ENCODE data around the gene KCNQ4. TPM values are rescaled to one million over a fixed set of nuclear protein-coding genes. Genes with fewer than 3 reads are reported as not detected.

The KCNQ4 gene
- total and polyA plus RNA-seq, 2 of the 4 experiments (the other 2 are of a cell fraction) = 0.07 TPM; not detected in 1

- POLR2A ChIA-PET (ENCODE audit: unreplicated experiment) = no interaction called here
- Histone ChIP-seq H3K4me2 (ENCODE audit: low read depth, low read length) (peak overlapping the region; percentile 75), H4K8ac (ENCODE audit: low read depth in 2 of 2, low read length in 2 of 2) (no peak overlapping the region), H4K5ac (ENCODE audit: low read depth, low read length) (peak overlapping the region; percentile 32; the same call in 1 of the 2 replicates), H2AFZ (replicated peaks; ENCODE audit: low read length, poor library complexity) (peak overlapping the region; percentile 92), H3K23ac (ENCODE audit: low read depth, low read length) (peak overlapping the region; percentile 59; the same call in 1 of the 2 replicates), H3K36me3 (ENCODE audit: control insufficient read depth, insufficient read depth, low read length) (no peaks in the 10 kb centered on the region), H3K9ac (ENCODE audit: low read depth, low read length) (0 out of 2 replicates have a peak overlapping the region, but pooled peaks have one; percentile 46), H3K9me1 (ENCODE audit: insufficient read depth, low read length) (peaks cover 3% of the 10 kb centered on the region), H3K9me3 (ENCODE audit: control insufficient read depth, insufficient read depth, low read length) (no peaks in the 10 kb centered on the region), H2BK5ac (ENCODE audit: low read depth, low read length, poor library complexity, severe bottlenecking) (no peak overlapping the region), H3K27ac (ENCODE audit: insufficient read depth, low read length) (no peak overlapping the region; the same call in 1 of the 2 replicates), H3K79me1 (ENCODE audit: low read depth in 1 of 2, low read length in 2 of 2) (no peaks in the 10 kb centered on the region), H3K18ac (ENCODE audit: low read depth, low read length) (no peak overlapping the region), H3K27me3 (ENCODE audit: control insufficient read depth, insufficient read depth, low read length) (peaks cover 18% of the 10 kb centered on the region; the same call in 1 of the 2 replicates), H4K91ac (ENCODE audit: insufficient read depth, low read depth, low read length) (no peak overlapping the region), H2AK5ac (ENCODE audit: low read depth, low read length) (no peak overlapping the region), H3K4ac (ENCODE audit: low read depth, low read length) (0 out of 2 replicates have a peak overlapping the region, but pooled peaks have one; percentile 16), H3K4me1 (ENCODE audit: control insufficient read depth, insufficient read depth, low read length) (peaks cover 10% of the 10 kb centered on the region), H2BK20ac (ENCODE audit: low read depth, low read length) (no peak overlapping the region), H2AK9ac (replicated peaks; ENCODE audit: low read depth, low read length, poor library complexity) (peak overlapping the region; percentile 86), H3K56ac (ENCODE audit: extremely low read depth, insufficient read depth, low read length) (no peak overlapping the region), H4K20me1 (ENCODE audit: insufficient read depth, low read length) (no peaks in the 10 kb centered on the region), H3K4me3 (ENCODE audit: insufficient read depth, low read depth, low read length) (peak overlapping the region; percentile 76), H2BK120ac (ENCODE audit: low read depth, low read length) (no peak overlapping the region), H2BK15ac (ENCODE audit: low read depth, low read length) (no peak overlapping the region), H3K14ac (replicated peaks; ENCODE audit: low read depth, low read length) (peak overlapping the region; percentile 65; the same call in 1 of the 2 replicates)
- BruUV-seq (replicated peaks) = no TSS peak
- peak; percentile 27 for ATAC-seq (ENCODE audit: low read depth)
- CTCF ChIA-PET = interaction anchor here (1.0 to 4.8 kb wide), 6 partner anchors 16 to 92 kb away, joined by 3 to 19 read pairs (median 5); no protein-coding TSS in a partner anchor
- no peak; the same call in 1 of the 2 replicates for TF ChIP-seq MAZ (IDR thresholded peaks at IDR 0.05; ENCODE audit: borderline replicate concordance, low read depth, low read length)
- no peak for TF ChIP-seq CEBPB (IDR thresholded peaks at IDR 0.05; ENCODE audit: low read depth, low read length)
- no peak for TF ChIP-seq NFE2L2 (IDR thresholded peaks at IDR 0.05; ENCODE audit: low read depth, low read length)
- TF ChIP-seq MXI1 (IDR thresholded peaks at IDR 0.05; ENCODE audit: borderline replicate concordance, low read depth, low read length) = peak; percentile 58; the same call in 1 of the 2 replicates
- no peak for TF ChIP-seq RCOR1 (IDR thresholded peaks at IDR 0.05; ENCODE audit: insufficient replicate concordance, low read length)
- TF ChIP-seq, protein P1, sequence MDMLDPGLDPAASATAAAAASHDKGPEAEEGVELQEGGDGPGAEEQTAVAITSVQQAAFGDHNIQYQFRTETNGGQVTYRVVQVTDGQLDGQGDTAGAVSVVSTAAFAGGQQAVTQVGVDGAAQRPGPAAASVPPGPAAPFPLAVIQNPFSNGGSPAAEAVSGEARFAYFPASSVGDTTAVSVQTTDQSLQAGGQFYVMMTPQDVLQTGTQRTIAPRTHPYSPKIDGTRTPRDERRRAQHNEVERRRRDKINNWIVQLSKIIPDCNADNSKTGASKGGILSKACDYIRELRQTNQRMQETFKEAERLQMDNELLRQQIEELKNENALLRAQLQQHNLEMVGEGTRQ (IDR thresholded peaks at IDR 0.05; ENCODE audit: low read depth, low read length) = no peak
- TF ChIP-seq CHD1 (IDR thresholded peaks at IDR 0.05; ENCODE audit: low read depth, low read length) = no peak
- no peak for TF ChIP-seq BHLHE40 (IDR thresholded peaks at IDR 0.05; ENCODE audit: low read depth, low read length)
- in situ Hi-C loops (cut with MboI; ENCODE audit: low sequenced_read_pairs) = no loop called here
- DNase-seq = peak; percentile 48
- intact Hi-C loops (cut with micrococcal nuclease) = no loop called here
- dilution Hi-C loops (cut with HindIII; ENCODE audit: low sequenced_read_pairs, unreplicated experiment) = no loop called here
- 5% methylated on average over 48 of the region's 98 CpGs; no CpG with 5 or more reads in 1 of the 2 experiments for WGBS, 2 experiments (ENCODE audit: extremely low coverage in 2 of 2, insufficient read length in 1 of 2)
Observed at GRCh38 chr1:40861224-40862003, 77.8 kb downstream of the KCNQ4 start.

Measured in IMR-90 (cell line).